ENCODE measurements around the gene GGA1.

The GGA1 gene

GRCh38 chr22:37604875-37605274 is 3.8 kb upstream of the GGA1 start:
- no peak overlapping the region for H3K4me3 ChIP-seq (ENCODE audit: low read depth, low read length)
- TF ChIP-seq, protein P1, sequence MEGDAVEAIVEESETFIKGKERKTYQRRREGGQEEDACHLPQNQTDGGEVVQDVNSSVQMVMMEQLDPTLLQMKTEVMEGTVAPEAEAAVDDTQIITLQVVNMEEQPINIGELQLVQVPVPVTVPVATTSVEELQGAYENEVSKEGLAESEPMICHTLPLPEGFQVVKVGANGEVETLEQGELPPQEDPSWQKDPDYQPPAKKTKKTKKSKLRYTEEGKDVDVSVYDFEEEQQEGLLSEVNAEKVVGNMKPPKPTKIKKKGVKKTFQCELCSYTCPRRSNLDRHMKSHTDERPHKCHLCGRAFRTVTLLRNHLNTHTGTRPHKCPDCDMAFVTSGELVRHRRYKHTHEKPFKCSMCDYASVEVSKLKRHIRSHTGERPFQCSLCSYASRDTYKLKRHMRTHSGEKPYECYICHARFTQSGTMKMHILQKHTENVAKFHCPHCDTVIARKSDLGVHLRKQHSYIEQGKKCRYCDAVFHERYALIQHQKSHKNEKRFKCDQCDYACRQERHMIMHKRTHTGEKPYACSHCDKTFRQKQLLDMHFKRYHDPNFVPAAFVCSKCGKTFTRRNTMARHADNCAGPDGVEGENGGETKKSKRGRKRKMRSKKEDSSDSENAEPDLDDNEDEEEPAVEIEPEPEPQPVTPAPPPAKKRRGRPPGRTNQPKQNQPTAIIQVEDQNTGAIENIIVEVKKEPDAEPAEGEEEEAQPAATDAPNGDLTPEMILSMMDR (IDR thresholded peaks at IDR 0.05; ENCODE audit: low read depth, low read length), result no peak

DNA sequence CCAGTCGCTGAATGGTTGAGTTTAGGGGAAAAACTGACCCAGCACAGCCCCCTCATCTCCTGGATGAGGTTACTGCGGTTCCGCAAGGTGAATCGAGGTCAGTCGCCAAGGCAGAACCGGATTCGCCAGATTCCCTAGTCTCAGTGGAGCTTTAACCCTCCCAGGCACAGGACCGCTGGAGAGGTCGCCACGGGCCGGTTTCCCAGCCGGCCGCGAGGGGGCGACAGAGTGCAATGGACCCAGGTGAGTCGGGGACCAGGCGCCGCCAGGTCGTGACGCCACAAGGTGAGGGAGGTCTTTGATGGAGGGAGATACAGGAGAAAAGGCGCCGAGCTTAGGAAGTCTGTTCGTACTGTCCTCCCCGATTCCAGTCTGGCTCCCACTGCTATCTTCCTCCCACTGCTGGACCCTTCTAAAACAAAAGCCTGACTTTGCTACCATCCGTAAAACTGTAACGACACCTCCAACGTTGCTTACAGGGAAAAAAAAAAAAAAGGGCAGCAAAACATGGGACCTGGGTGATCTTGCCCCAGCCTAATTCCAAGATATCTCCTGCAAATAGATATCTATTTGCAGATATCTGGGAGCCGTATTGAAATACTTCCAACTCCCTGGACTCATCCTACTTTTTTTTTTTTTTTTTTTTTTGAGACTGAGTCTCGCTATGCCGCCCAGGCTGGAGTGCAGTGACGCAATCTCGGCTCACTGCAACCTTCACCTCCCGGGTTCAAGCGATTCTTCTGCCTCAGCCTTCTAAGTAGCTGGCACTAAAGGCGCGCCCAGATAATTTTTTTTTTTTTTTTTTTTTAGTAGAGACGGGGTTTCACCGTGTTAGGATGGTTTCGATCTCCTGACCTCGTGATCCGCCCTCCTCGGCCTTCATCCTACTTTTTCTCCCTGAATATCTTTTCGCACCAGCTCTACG is 1.4 kb upstream of the GGA1 start:
- TF ChIP-seq, protein P1 (IDR thresholded peaks at IDR 0.05; ENCODE audit: low read depth, low read length), result peak; percentile 95
- H3K4me3 ChIP-seq (ENCODE audit: low read depth, low read length), result no peak overlapping the region; the same call in 1 of the 2 replicates

DNA sequence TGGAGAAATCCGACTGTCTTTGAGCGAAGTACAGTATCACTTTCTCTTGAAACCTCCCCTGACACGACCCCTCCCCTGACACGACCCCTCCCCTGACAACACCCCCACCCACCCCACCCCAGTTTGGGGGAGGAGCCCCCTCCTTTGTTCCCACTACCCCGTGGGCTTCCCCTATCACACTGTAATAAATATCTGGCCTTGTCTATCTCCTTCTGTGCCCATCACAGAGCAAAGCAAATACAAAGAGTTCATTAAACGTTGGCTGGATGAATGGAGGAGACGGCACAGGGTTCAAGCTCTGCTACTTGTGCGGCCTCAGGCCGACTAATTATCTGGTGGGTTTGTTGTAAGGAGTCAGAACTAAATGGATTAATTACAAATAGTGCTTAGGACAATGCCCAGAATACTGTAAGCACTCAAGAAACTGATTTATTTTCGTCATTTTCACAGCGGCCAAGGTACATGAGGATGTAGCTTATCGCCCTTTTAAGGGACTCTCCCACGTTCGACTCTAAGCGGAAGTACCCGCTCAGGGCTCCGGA is 628 bp upstream of the GGA1 start:
- H3K4me3 ChIP-seq (ENCODE audit: low read depth, low read length), result peak overlapping the region; percentile 90
- TF ChIP-seq, protein P1 (IDR thresholded peaks at IDR 0.05; ENCODE audit: low read depth, low read length), result no peak

- peak overlapping the region; percentile 90 for H3K4me3 ChIP-seq (ENCODE audit: low read depth, low read length)
- TF ChIP-seq, protein P1 (IDR thresholded peaks at IDR 0.05; ENCODE audit: low read depth, low read length), result no peak
Observed at GRCh38 chr22:37609240-37610152, 862 bp downstream of the GGA1 start.

DNA sequence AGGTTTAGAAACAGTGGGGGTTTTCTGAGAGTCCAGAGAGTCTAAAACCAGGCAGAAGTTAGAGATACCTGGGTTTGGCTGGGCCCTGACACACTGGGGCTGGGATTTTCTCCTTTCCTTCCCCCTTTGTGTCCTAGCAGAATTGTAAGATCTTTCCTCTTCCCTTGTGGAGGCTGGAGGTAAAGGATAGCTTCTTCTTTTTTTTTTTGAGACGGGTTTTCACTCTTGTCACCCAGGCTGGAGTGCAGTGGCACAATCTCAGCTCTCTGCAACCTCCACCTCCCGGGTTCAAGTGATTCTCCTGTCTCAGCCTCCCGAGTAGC is 1.5 kb downstream of the GGA1 start:
- peak overlapping the region; percentile 90 for H3K4me3 ChIP-seq (ENCODE audit: low read depth, low read length)

- TF ChIP-seq, protein P1 (IDR thresholded peaks at IDR 0.05; ENCODE audit: low read depth, low read length), result no peak
- H3K4me3 ChIP-seq (ENCODE audit: low read depth, low read length), result peak overlapping the region; percentile 90; the same call in 1 of the 2 replicates
Observed at GRCh38 chr22:37610480-37611129, 2.0 kb downstream of the GGA1 start.

GRCh38 chr22:37611207-37611606 is 2.6 kb downstream of the GGA1 start:
- H3K4me3 ChIP-seq (ENCODE audit: low read depth, low read length), result no peak overlapping the region
- TF ChIP-seq, protein P1 (IDR thresholded peaks at IDR 0.05; ENCODE audit: low read depth, low read length), result no peak
